WTC11 (cell line): ENCODE data around the gene ARFGAP2. TPM values are rescaled to one million over a fixed set of nuclear protein-coding genes. Genes with fewer than 3 reads are reported as not detected.
A peak's percentile ranks its signal among the peaks of the same experiment; 100 is the strongest.

Experiments used
- ATAC-seq: fragments of 200-7000 bp; cut with Tn5 transposase; 2 replicates; pipeline ENCODE4 v1.10.0; 2021; ENCODE audit warnings: mild to moderate bottlenecking, moderate library complexity
- CTCF ChIA-PET: fragments of 300-600 bp; sonication (Branson Sonifier 250); formaldehyde crosslinking; loops from one replicate; lab custom pipeline; 2021; ENCODE audit warnings: antibody characterized with exemption; lab: Charles Lee
- POLR2A ChIA-PET: fragments of 350-600 bp; sonication (Branson Sonifier 250); formaldehyde crosslinking; loops from one replicate; lab custom pipeline; 2021; ENCODE audit warnings: antibody characterized with exemption; lab: Charles Lee
- DNase-seq: peaks from one replicate; pipeline ENCODE4 v3.0.0; 2021; ENCODE audit warnings: low spot score
- H3K27ac Mint-ChIP-seq: 2 replicates; pipeline ENCODE4 v1.8.0; 2021; ENCODE audit warnings: mixed read lengths
- H3K27me3 Mint-ChIP-seq: 2 replicates; pipeline ENCODE4 v1.8.0; 2021; ENCODE audit warnings: low read depth, mild to moderate bottlenecking, moderate library complexity, mixed read lengths
- H3K36me3 Mint-ChIP-seq: 2 replicates; pipeline ENCODE4 v1.8.0; 2021; ENCODE audit warnings: mixed read lengths
- H3K4me1 Mint-ChIP-seq: 2 replicates; pipeline ENCODE4 v1.8.0; 2022; ENCODE audit warnings: mixed read lengths
- H3K4me3 Mint-ChIP-seq: 2 replicates; pipeline ENCODE4 v1.8.0; 2021; ENCODE audit warnings: mild to moderate bottlenecking, moderate library complexity, mixed read lengths
- H3K9me3 Mint-ChIP-seq: 2 replicates; pipeline ENCODE4 v1.8.0; 2021; ENCODE audit warnings: mixed read lengths
- ARID4B ChIP-seq: sonication (generic); formaldehyde crosslinking; IDR thresholded peaks from 2 replicates; pipeline ENCODE4 v1.8.0; 2023; ENCODE audit warnings: missing genetic modification reagents, mild to moderate bottlenecking, borderline replicate concordance
- ATF1 ChIP-seq: sonication (generic); formaldehyde crosslinking; IDR thresholded peaks from 2 replicates; pipeline ENCODE4 v1.8.1; 2023; ENCODE audit warnings: mild to moderate bottlenecking, moderate library complexity, missing genetic modification reagents
- CDX4 ChIP-seq: fragments of 250-450 bp; sonication (Bioruptor Pico); IDR thresholded peaks from 2 replicates; pipeline ENCODE4 v1.9.0; 2021; ENCODE audit warnings: moderate library complexity, mild to moderate bottlenecking, inconsistent platforms, borderline replicate concordance
- CTCF ChIP-seq: fragments of 200-600 bp; IDR thresholded peaks from 2 replicates; pipeline ENCODE4 v1.8.0; 2022; ENCODE audit warnings: antibody characterized with exemption
- FOXJ3 ChIP-seq: sonication (generic); formaldehyde crosslinking; IDR thresholded peaks from 2 replicates; pipeline ENCODE4 v1.9.0; 2021; ENCODE audit warnings: missing genetic modification reagents, mild to moderate bottlenecking, borderline replicate concordance
- GRHL2 ChIP-seq: fragments of 250-450 bp; sonication (Bioruptor Pico); IDR thresholded peaks from 2 replicates; pipeline ENCODE4 v1.8.0; 2022; ENCODE audit warnings: mild to moderate bottlenecking, moderate library complexity; ENCODE audit not compliant: insufficient replicate concordance, severe bottlenecking
- GTF2I ChIP-seq: fragments of 250-450 bp; sonication (Bioruptor Pico); conservative IDR thresholded peaks from 2 replicates; pipeline ENCODE4 v1.4.0; 2021; ENCODE audit warnings: mild to moderate bottlenecking
- IRF2 ChIP-seq: sonication (generic); formaldehyde crosslinking; IDR thresholded peaks from 2 replicates; pipeline ENCODE4 v1.8.0; 2022; ENCODE audit warnings: low read depth, missing genetic modification reagents, borderline replicate concordance
- JAZF1 ChIP-seq: fragments of 250-450 bp; sonication (Bioruptor Pico); IDR thresholded peaks from 2 replicates; pipeline ENCODE4 v1.9.0; 2021; ENCODE audit warnings: moderate library complexity, mild to moderate bottlenecking, inconsistent platforms
- JUN ChIP-seq: sonication (generic); formaldehyde crosslinking; IDR thresholded peaks from 2 replicates; pipeline ENCODE4 v1.8.0; 2023; ENCODE audit warnings: mild to moderate bottlenecking, missing genetic modification reagents
- NFATC4 ChIP-seq: fragments of 250-450 bp; sonication (Bioruptor Pico); IDR thresholded peaks from 2 replicates; pipeline ENCODE4 v1.9.0; 2021; ENCODE audit warnings: mild to moderate bottlenecking
- NFYB ChIP-seq: sonication (generic); formaldehyde crosslinking; conservative IDR thresholded peaks from 2 replicates; pipeline ENCODE4 v1.8.0; 2022; ENCODE audit warnings: low read depth, missing genetic modification reagents
- RELA ChIP-seq: sonication (generic); formaldehyde crosslinking; IDR thresholded peaks from 2 replicates; pipeline ENCODE4 v1.8.1; 2022; ENCODE audit warnings: missing genetic modification reagents, mild to moderate bottlenecking, borderline replicate concordance
- SMAD4 ChIP-seq: sonication (generic); formaldehyde crosslinking; IDR thresholded peaks from 2 replicates; pipeline ENCODE4 v1.8.0; 2022; ENCODE audit warnings: mild to moderate bottlenecking, missing genetic modification reagents
- SOX15 ChIP-seq: fragments of 250-450 bp; sonication (Bioruptor Pico); IDR thresholded peaks from 2 replicates; pipeline ENCODE4 v1.9.0; 2021; ENCODE audit warnings: mild to moderate bottlenecking
- TEAD4 ChIP-seq: sonication (generic); formaldehyde crosslinking; IDR thresholded peaks from 2 replicates; pipeline ENCODE4 v1.8.0; 2022; ENCODE audit warnings: mild to moderate bottlenecking, missing genetic modification reagents
- TP53 ChIP-seq: sonication (generic); formaldehyde crosslinking; IDR thresholded peaks from 2 replicates; pipeline ENCODE4 v1.8.1; 2023; ENCODE audit warnings: mild to moderate bottlenecking, missing genetic modification reagents
- USF1 ChIP-seq: sonication (generic); formaldehyde crosslinking; IDR thresholded peaks from 2 replicates; pipeline ENCODE4 v1.8.0; 2022; ENCODE audit warnings: mild to moderate bottlenecking, missing genetic modification reagents
- ZBTB21 ChIP-seq: sonication (generic); formaldehyde crosslinking; IDR thresholded peaks from 2 replicates; pipeline ENCODE4 v1.8.1; 2023; ENCODE audit warnings: mild to moderate bottlenecking, missing genetic modification reagents, borderline replicate concordance
- ZNF121 ChIP-seq: sonication (generic); formaldehyde crosslinking; IDR thresholded peaks from 2 replicates; pipeline ENCODE4 v1.8.0; 2023; ENCODE audit warnings: missing genetic modification reagents
- ZNF138 ChIP-seq: sonication (generic); formaldehyde crosslinking; conservative IDR thresholded peaks from 2 replicates; pipeline ENCODE4 v1.8.1; 2022; ENCODE audit warnings: mild to moderate bottlenecking, moderate library complexity, missing genetic modification reagents
- ZNF281 ChIP-seq: sonication (generic); formaldehyde crosslinking; IDR thresholded peaks from 2 replicates; pipeline ENCODE4 v1.8.0; 2023; ENCODE audit warnings: mild to moderate bottlenecking, missing genetic modification reagents
- ZNF317 ChIP-seq: sonication (generic); formaldehyde crosslinking; IDR thresholded peaks from 2 replicates; pipeline ENCODE4 v1.8.1; 2023; ENCODE audit warnings: low read depth, mild to moderate bottlenecking, moderate library complexity, missing genetic modification reagents, borderline replicate concordance
- ZNF396 ChIP-seq: fragments of 250-450 bp; sonication (Bioruptor Pico); IDR thresholded peaks from 2 replicates; pipeline ENCODE4 v1.8.0; 2021; ENCODE audit warnings: mild to moderate bottlenecking, moderate library complexity, borderline replicate concordance
- ZNF671 ChIP-seq: fragments of 250-450 bp; sonication (Bioruptor Pico); IDR thresholded peaks from 2 replicates; pipeline ENCODE4 v1.8.0; 2021; ENCODE audit warnings: mild to moderate bottlenecking
- total RNA-seq: library from RNA; stranded (reverse); gene quantifications from 3 replicates; pipeline ENCODE4 v1.2.3, GENCODE V29; 2021

ARFGAP2 gene
- total RNA-seq, 1 experiment from 2014 or later, result 73.0 TPM

- H3K27me3 Mint-ChIP-seq, result no peaks in the 10 kb centered on the region
- no peak overlapping the region for H3K27ac Mint-ChIP-seq
- POLR2A ChIA-PET, result interaction anchor here (0.8 kb wide), 1 partner anchor 260 kb away, joined by 3 read pairs; no protein-coding TSS in a partner anchor
- no peaks in the 10 kb centered on the region for H3K9me3 Mint-ChIP-seq
- no peaks in the 10 kb centered on the region for H3K36me3 Mint-ChIP-seq
- H3K4me3 Mint-ChIP-seq, result no peak overlapping the region
- DNase-seq (no peak), ATAC-seq (peak; percentile 39; the same call in 1 of the 2 replicates)
- no peak for TF ChIP-seq JUN (CRISPR knock-in tag)
- TF ChIP-seq TP53, result no peak
- no peak for TF ChIP-seq GTF2I
- no peak for TF ChIP-seq FOXJ3 (CRISPR knock-in tag)
- TF ChIP-seq CDX4 (CRISPR knock-in tag), result no peak
- no peak for TF ChIP-seq ZNF138 (CRISPR knock-in tag)
- no peak for TF ChIP-seq SOX15
- no peak for TF ChIP-seq ARID4B
- no peak for TF ChIP-seq RELA (CRISPR knock-in tag)
- TF ChIP-seq ZNF281 (CRISPR knock-in tag), result no peak
- TF ChIP-seq NFATC4 (CRISPR knock-in tag), result no peak
- no peak for TF ChIP-seq ZNF317 (CRISPR knock-in tag)
- no peak for TF ChIP-seq ZNF396 (CRISPR knock-in tag)
- no peak for TF ChIP-seq GRHL2
- no peak for TF ChIP-seq ATF1 (CRISPR knock-in tag)
- TF ChIP-seq CTCF, result no peak
- TF ChIP-seq ZNF671 (CRISPR knock-in tag), result no peak
- TF ChIP-seq, all 79 proteins: peak for 0
- peaks cover 8% of the 10 kb centered on the region; the same call in 1 of the 2 replicates for H3K4me1 Mint-ChIP-seq
- CTCF ChIA-PET, result interaction anchor here (0.5 to 1.2 kb wide), 2 partner anchors 125 to 234 kb away, joined by 3 read pairs; no protein-coding TSS in a partner anchor
Observed at GRCh38 chr11:47147250-47147649, 29.4 kb downstream of the ARFGAP2 start.

- Mint-ChIP-seq H3K4me1 (peaks cover 8% of the 10 kb centered on the region; the same call in 1 of the 2 replicates), H3K4me3 (no peak overlapping the region), H3K9me3 (no peaks in the 10 kb centered on the region), H3K27me3 (no peaks in the 10 kb centered on the region), H3K27ac (no peak overlapping the region), H3K36me3 (no peaks in the 10 kb centered on the region)
- ATAC-seq (no peak), DNase-seq (no peak)
- POLR2A ChIA-PET, result no interaction called here
- CTCF ChIA-PET, result interaction anchor here (3.8 kb wide), 1 partner anchor 9 kb away, joined by 31 read pairs; no protein-coding TSS in a partner anchor
- TF ChIP-seq JAZF1 (no peak), USF1 (CRISPR knock-in tag) (no peak), TEAD4 (CRISPR knock-in tag) (no peak), ZNF121 (CRISPR knock-in tag) (no peak), IRF2 (CRISPR knock-in tag) (no peak), ZNF281 (CRISPR knock-in tag) (no peak), SMAD4 (CRISPR knock-in tag) (no peak), ZBTB21 (CRISPR knock-in tag) (no peak), NFYB (CRISPR knock-in tag) (no peak)
Observed at GRCh38 chr11:47144541-47144940, 32.1 kb downstream of the ARFGAP2 start.
